ENCODE measurements around the gene RAPGEF3.
A peak's percentile ranks its signal among the peaks of the same experiment; 100 is the strongest.

DNA sequence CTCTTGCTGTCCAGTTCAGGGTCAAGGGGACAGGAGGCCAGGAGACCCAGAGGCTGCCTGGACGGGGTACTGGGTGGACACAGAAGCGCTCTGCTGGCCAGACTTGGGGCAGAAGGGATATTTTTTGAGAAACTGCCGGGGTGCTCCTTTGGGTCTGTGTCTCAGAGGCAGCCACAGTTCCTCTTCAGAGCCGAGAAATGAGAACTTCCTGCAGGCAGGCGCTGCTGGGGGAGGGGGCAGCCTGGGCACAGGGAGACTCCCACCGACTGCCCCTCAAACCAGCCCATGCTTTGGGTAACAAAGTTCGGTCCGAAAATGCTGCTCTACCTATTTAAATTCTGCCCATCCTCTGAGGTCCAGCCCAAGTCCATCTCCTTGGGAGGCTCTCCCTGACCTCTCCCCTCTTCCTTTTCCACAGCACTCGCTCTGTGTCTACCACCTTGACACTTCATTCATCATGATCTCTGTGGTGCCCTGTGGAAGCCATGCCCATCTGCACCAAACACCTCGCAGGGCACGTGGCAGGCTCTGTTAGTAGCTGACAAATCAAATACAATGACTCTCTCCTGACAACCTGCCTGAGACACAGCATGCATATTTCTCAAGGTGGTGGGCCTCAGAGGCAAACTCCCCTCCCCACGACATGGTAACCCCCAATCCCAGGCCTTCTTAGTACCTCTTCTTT, 44.7 kb upstream of the RAPGEF3 start:
- TF ChIP-seq POLR2AphosphoS5 (IDR thresholded peaks at IDR 0.05; ENCODE audit: low read depth, low read length) (no peak), TAF1 (IDR thresholded peaks at IDR 0.05; ENCODE audit: low read depth, low read length) (no peak), POLR2A (IDR thresholded peaks at IDR 0.05; ENCODE audit: low read depth, low read length) (no peak), PAX5 (IDR thresholded peaks at IDR 0.05; ENCODE audit: insufficient read depth, low read length, severe bottlenecking) (no peak), POU2F2 (IDR thresholded peaks at IDR 0.05; ENCODE audit: low read depth, low read length) (no peak), SPI1 (IDR thresholded peaks at IDR 0.05; ENCODE audit: low read depth, low read length) (0 out of 2 replicates have a peak, but pooled peaks have one; percentile 27)

All from GM12891 (cell line).